Measurements from ENCODE around the gene LNP1. TPM values are rescaled to one million over a fixed set of nuclear protein-coding genes. Genes with fewer than 3 reads are reported as not detected.
A peak's percentile ranks its signal among the peaks of the same experiment; 100 is the strongest.

Gene LNP1
- total and polyA plus RNA-seq, 2 of the 13 experiments (the other 11 are each of a cell fraction or from before 2014, with no cell fraction given): 3.6 to 7.0 TPM

- TF ChIP-seq RERE (CRISPR knock-in tag; IDR thresholded peaks at IDR 0.05; ENCODE audit: low read depth): no peak
- TF ChIP-seq MAF1 (CRISPR knock-in tag; IDR thresholded peaks at IDR 0.05; ENCODE audit: borderline replicate concordance): peak; percentile 36; the same call in 1 of the 2 replicates
- no peak; the same call in 1 of the 2 replicates for TF ChIP-seq E2F2 (CRISPR knock-in tag; IDR thresholded peaks at IDR 0.05; ENCODE audit: borderline replicate concordance)
- peak; percentile 84; the same call in 1 of the 2 replicates for TF ChIP-seq PRMT3 (CRISPR knock-in tag; IDR thresholded peaks at IDR 0.05; ENCODE audit: borderline replicate concordance, low read depth)
- peak; percentile 28; the same call in 1 of the 2 replicates for TF ChIP-seq ZFP82 (CRISPR knock-in tag; IDR thresholded peaks at IDR 0.05; ENCODE audit: borderline replicate concordance)
- 0 out of 2 replicates have a peak, but pooled peaks have one; percentile 43 for TF ChIP-seq CAMTA2 (CRISPR knock-in tag; IDR thresholded peaks at IDR 0.05; ENCODE audit: borderline replicate concordance)
- TF ChIP-seq ZUFSP (CRISPR knock-in tag; IDR thresholded peaks at IDR 0.05; ENCODE audit: borderline replicate concordance): no peak
- peak; percentile 45; the same call in 1 of the 2 replicates for TF ChIP-seq SMYD3 (CRISPR knock-in tag; IDR thresholded peaks at IDR 0.05)
- TF ChIP-seq ZNF639 (CRISPR knock-in tag; conservative IDR thresholded peaks at IDR 0.05): no peak
- TF ChIP-seq ARID3A (IDR thresholded peaks at IDR 0.05; ENCODE audit: low read depth, low read length): 0 out of 2 replicates have a peak, but pooled peaks have one; percentile 19
- no peak for TF ChIP-seq FOXA1 (IDR thresholded peaks at IDR 0.05)
- TF ChIP-seq FOXA1 (CRISPR knock-in tag; IDR thresholded peaks at IDR 0.05): peak; percentile 3; the same call in 1 of the 2 replicates
- TF ChIP-seq ZNF33B (CRISPR knock-in tag; IDR thresholded peaks at IDR 0.05): peak; percentile 75
- peak; percentile 78 for TF ChIP-seq SP2 (CRISPR knock-in tag; IDR thresholded peaks at IDR 0.05)
- 0 out of 2 replicates have a peak, but pooled peaks have one; percentile 22 for TF ChIP-seq ZNF652 (CRISPR knock-in tag; IDR thresholded peaks at IDR 0.05; ENCODE audit: borderline replicate concordance, low read depth)
- TF ChIP-seq BCL6 (CRISPR knock-in tag; IDR thresholded peaks at IDR 0.05): peak; percentile 14; the same call in 1 of the 2 replicates
These were observed at the start of gene LNP1, which contains the start of gene TOMM70 (continued) for GRCh38 chr3:100400780-100401673.
